GM12878 (cell line): ENCODE measurements around the gene SERINC5. TPM values are rescaled to one million over a fixed set of nuclear protein-coding genes. Genes with fewer than 3 reads are reported as not detected.

Experiments
- ATAC-seq: fragments of 200-7000 bp; cut with Tn5 transposase; 3 replicates; pipeline ENCODE4 v1.9.1; 2020; ENCODE audit warnings: mild to moderate bottlenecking, moderate library complexity
- BruUV-seq: library from RNA; stranded (reverse); fragments of 400-500 nt; replicated peaks from 2 replicates; lab custom pipeline; 2021; lab: Mats Ljungman, UMichigan
- CTCF ChIA-PET: fragments of 300-600 bp; sonication (Branson Sonifier 250); formaldehyde crosslinking; extraction: SDS; loops from one replicate; lab custom pipeline; 2021; ENCODE audit warnings: inconsistent platforms; lab: Yijun Ruan, JAX
- POLR2A ChIA-PET: fragments of 350-600 bp; formaldehyde crosslinking; extraction: SDS; loops from one replicate; lab custom pipeline; 2021; ENCODE audit warnings: inconsistent platforms; lab: Charles Lee
- RAD21 ChIA-PET: fragments of 300-600 bp; sonication (Branson Sonifier 250); formaldehyde crosslinking; loops from one replicate; lab custom pipeline; 2023; ENCODE audit warnings: antibody characterized with exemption; ENCODE audit not compliant: unreplicated experiment; lab: Charles Lee
- SMC1A ChIA-PET: fragments of 300-600 bp; sonication (Branson Sonifier 250); formaldehyde crosslinking; loops from one replicate; lab custom pipeline; 2023; ENCODE audit not compliant: unreplicated experiment, uncharacterized antibody; lab: Charles Lee
- DNase-seq: peaks from one replicate; pipeline ENCODE4 v3.0.0-alpha.2; 2011; ENCODE audit warnings: low read depth, low spot score
- FAIRE-seq: peaks from 3 replicates; lab custom pipeline; 2011; peaks lifted over from hg19 to GRCh38; lab: Jason Lieb, UNC
- H2AFZ ChIP-seq: 2 replicates; pipeline ENCODE4 v1.6.0; 2011; ENCODE audit warnings: low read depth, low read length, control low read depth; ENCODE audit not compliant: control insufficient read depth
- H3K27ac ChIP-seq: 2 replicates; pipeline ENCODE4 v1.5.1; 2011; ENCODE audit warnings: control low read depth; ENCODE audit not compliant: control insufficient read depth, insufficient read depth
- H3K27me3 ChIP-seq, 2 experiments: replicated peaks in 1 of 2; 2 replicates each; pipeline versions ENCODE4 v1.6.0 to v1.6.1; 2011; ENCODE audit warnings: low read length in 1 of 2; ENCODE audit not compliant: control insufficient read depth in 2 of 2, insufficient read depth in 2 of 2
- H3K36me3 ChIP-seq, 2 experiments: 2 replicates each; pipeline ENCODE4 v1.5.1; 2011; ENCODE audit warnings: low read length in 1 of 2; ENCODE audit not compliant: control insufficient read depth in 2 of 2, insufficient read depth in 2 of 2
- H3K4me1 ChIP-seq: 2 replicates; pipeline ENCODE4 v1.6.1; 2011; ENCODE audit warnings: mild to moderate bottlenecking, low read length, moderate library complexity, mixed read lengths; ENCODE audit not compliant: control insufficient read depth, insufficient read depth
- H3K4me2 ChIP-seq: 2 replicates; pipeline ENCODE4 v1.6.0; 2011; ENCODE audit warnings: control low read depth; ENCODE audit not compliant: control insufficient read depth, insufficient read depth
- H3K4me3 ChIP-seq: fragments of 200-600 bp; sonication (generic); 2 replicates; pipeline ENCODE4 v1.5.1; 2016
- H3K79me2 ChIP-seq: 2 replicates; pipeline ENCODE4 v1.6.0; 2011; ENCODE audit warnings: low read length; ENCODE audit not compliant: control insufficient read depth, insufficient read depth
- H3K9ac ChIP-seq: 2 replicates; pipeline ENCODE4 v1.8.0; 2011; ENCODE audit warnings: low read length, control low read depth, mixed read lengths; ENCODE audit not compliant: control insufficient read depth, insufficient read depth
- H3K9me3 ChIP-seq: replicated peaks from 3 replicates; pipeline ENCODE4 v1.5.1; 2011; ENCODE audit warnings: mild to moderate bottlenecking, low read length; ENCODE audit not compliant: control insufficient read depth, insufficient read depth
- H4K20me1 ChIP-seq: 2 replicates; pipeline ENCODE4 v1.6.0; 2011; ENCODE audit not compliant: control insufficient read depth, insufficient read depth
- BCLAF1 ChIP-seq: fragments of 450-650 bp; IDR thresholded peaks from 2 replicates; pipeline ENCODE4 v1.6.1; 2017; ENCODE audit warnings: antibody characterized with exemption, mild to moderate bottlenecking, moderate library complexity
- CBX3 ChIP-seq: fragments of 200-600 bp; sonication (generic); IDR thresholded peaks from 2 replicates; pipeline ENCODE4 v1.6.1; 2016; ENCODE audit warnings: low read depth, borderline replicate concordance
- CHD4 ChIP-seq: fragments of 200-600 bp; sonication (generic); IDR thresholded peaks from 2 replicates; pipeline ENCODE4 v1.6.1; 2016; ENCODE audit warnings: mild to moderate bottlenecking
- CREM ChIP-seq: IDR thresholded peaks from 2 replicates; pipeline ENCODE4 v1.6.1; 2014; ENCODE audit warnings: antibody characterized with exemption, low read depth
- EED ChIP-seq: sonication (generic); IDR thresholded peaks from 2 replicates; pipeline ENCODE4 v1.6.1; 2016; ENCODE audit warnings: antibody characterized with exemption, low read depth
- ESRRA ChIP-seq: IDR thresholded peaks from 2 replicates; pipeline ENCODE4 v1.6.1; 2012; ENCODE audit warnings: mild to moderate bottlenecking, low read length, improper control_type of control experiment
- GABPA ChIP-seq: IDR thresholded peaks from 2 replicates; pipeline ENCODE4 v1.6.1; 2014; ENCODE audit warnings: antibody characterized with exemption, low read depth, mild to moderate bottlenecking, inconsistent platforms
- IRF4 ChIP-seq: IDR thresholded peaks from 2 replicates; pipeline ENCODE4 v1.6.1; 2011; ENCODE audit warnings: low read depth, low read length
- MTA2 ChIP-seq: fragments of 450-650 bp; IDR thresholded peaks from 2 replicates; pipeline ENCODE4 v1.6.1; 2016; ENCODE audit warnings: low read depth, mild to moderate bottlenecking, moderate library complexity
- MXI1 ChIP-seq: fragments of 150-350 bp; IDR thresholded peaks from 2 replicates; pipeline ENCODE4 v1.6.1; 2011; ENCODE audit warnings: low read depth, mild to moderate bottlenecking, inconsistent platforms, low read length, improper control_type of control experiment
- NFXL1 ChIP-seq: fragments of 450-650 bp; IDR thresholded peaks from 2 replicates; pipeline ENCODE4 v1.6.1; 2017; ENCODE audit warnings: antibody characterized with exemption, mild to moderate bottlenecking, borderline replicate concordance
- PAX8 ChIP-seq: fragments of 450-650 bp; IDR thresholded peaks from 2 replicates; pipeline ENCODE4 v1.6.1; 2017; ENCODE audit warnings: mild to moderate bottlenecking, moderate library complexity
- POLR2AphosphoS5 ChIP-seq: IDR thresholded peaks from 2 replicates; pipeline ENCODE4 v1.6.1; 2011; ENCODE audit warnings: mild to moderate bottlenecking, low read length, inconsistent platforms
- RAD21 ChIP-seq: IDR thresholded peaks from 2 replicates; pipeline ENCODE4 v1.6.1; 2011; ENCODE audit warnings: mild to moderate bottlenecking, low read depth, low read length, moderate library complexity; ENCODE audit not compliant: insufficient read depth
- RAD51 ChIP-seq: fragments of 450-650 bp; IDR thresholded peaks from 2 replicates; pipeline ENCODE4 v1.6.1; 2016; ENCODE audit warnings: moderate library complexity, mild to moderate bottlenecking, inconsistent platforms
- SMARCA5 ChIP-seq: fragments of 450-650 bp; IDR thresholded peaks from 2 replicates; pipeline ENCODE4 v1.6.1; 2017; ENCODE audit warnings: mild to moderate bottlenecking
- TARDBP ChIP-seq: IDR thresholded peaks from 2 replicates; pipeline ENCODE4 v1.6.1; 2016; ENCODE audit warnings: borderline replicate concordance
- ZBTB4 ChIP-seq: fragments of 450-650 bp; formaldehyde crosslinking; IDR thresholded peaks from 2 replicates; pipeline ENCODE4 v1.4.0; 2022; ENCODE audit warnings: mild to moderate bottlenecking, moderate library complexity
- ZNF24 ChIP-seq: fragments of 450-650 bp; IDR thresholded peaks from 2 replicates; pipeline ENCODE4 v1.6.1; 2017; ENCODE audit warnings: antibody characterized with exemption, mild to moderate bottlenecking
- WGBS: methylation state at CpG from one replicate; pipeline ENCODE4 v1.1.6; 2016; ENCODE audit warnings: low lambda C conversion rate; ENCODE audit not compliant: insufficient replicate concordance, insufficient coverage; ENCODE audit errors: missing lambda C conversion rate; 5-methylcytosine and 5-hydroxymethylcytosine counted together
- in situ Hi-C: fragments of 300-500 bp; cut with MboI; formaldehyde crosslinking; loops from 9 replicates; pipeline ENCODE4 v1.14.3; 2018; ENCODE audit warnings: mixed read lengths
- intact Hi-C: fragments of 100-400 bp; cut with micrococcal nuclease; formaldehyde crosslinking; loops from one replicate; pipeline ENCODE4 v1.14.2; 2022; ENCODE audit not compliant: unreplicated experiment
- polyA plus RNA-seq, 11 experiments: library from polyadenylated mRNA; depleted of rRNA in 4 of 11; unstranded in 6 of 11; stranded (reverse) in 5 of 11; fragments of >200 nt; fragmentation: Nextera tagmentation in 4 of 11; fragmentation: Illumina TruSeq in 1 of 11; extraction: Ambion mirVana in 4 of 11; extraction: Trizol in 1 of 11; gene quantifications; 1 replicate in 1 of 11; 2 replicates in 10 of 11; pipeline versions ENCODE4 v1.2.1 to v1.2.3, GENCODE V29; 2011 to 2016; ENCODE audit warnings: inconsistent platforms in 2 of 11, missing spikeins in 2 of 11, low read depth in 1 of 11
- total RNA-seq, 4 experiments: library from RNA; depleted of rRNA in 3 of 4; stranded (reverse); fragments of >200 nt in 3 of 4; fragmentation: Illumina TruSeq in 1 of 4; extraction: Trizol in 1 of 4; gene quantifications; 2 replicates each; pipeline versions ENCODE4 v1.2.1 to v1.2.3, GENCODE V29; 2013 to 2021

Gene SERINC5
- total and polyA plus RNA-seq, 10 of the 15 experiments (the other 5 are each of a cell fraction or from before 2014, with no cell fraction given) = 0.66 to 7.0 (median 2.8) TPM

- Histone ChIP-seq H3K9me3 (no peaks in the 10 kb centered on the region; the same call in 2 of the 3 replicates), H3K27me3 (no peaks in the 10 kb centered on the region), H3K27ac (no peak overlapping the region), H3K4me3 (no peak overlapping the region), H3K4me1 (peaks cover 11% of the 10 kb centered on the region), H3K9ac (no peak overlapping the region), H3K79me2 (no peaks in the 10 kb centered on the region), H3K4me2 (peak overlapping the region; percentile 69), H3K36me3 (no peaks in the 10 kb centered on the region), H4K20me1 (no peaks in the 10 kb centered on the region), H2AFZ (peak overlapping the region; percentile 6)
- ATAC-seq (peak; percentile 86), DNase-seq (peak; percentile 52), FAIRE-seq (no peak)
- BruUV-seq = no TSS peak
- WGBS = 36% methylated on average over 9 of the region's 9 CpGs
- RAD21 ChIA-PET = interaction anchor here (0.6 to 1.7 kb wide), 15 partner anchors 10 to 146 kb away, joined by 3 to 20 read pairs (median 4); partner anchors contain the start of gene SERINC5
- in situ Hi-C loops = no loop called here
- SMC1A ChIA-PET = interaction anchor here (0.7 to 1.9 kb wide), 18 partner anchors 9 to 197 kb away, joined by 3 to 15 read pairs (median 6); partner anchors contain the start of gene SERINC5
- POLR2A ChIA-PET = interaction anchor here (0.9 to 1.7 kb wide), 7 partner anchors 9 to 148 kb away, joined by 3 to 12 read pairs (median 3); no protein-coding TSS in a partner anchor
- CTCF ChIA-PET = interaction anchor here (0.7 to 1.9 kb wide), 11 partner anchors 9 to 198 kb away, joined by 3 to 17 read pairs (median 5); no protein-coding TSS in a partner anchor
- intact Hi-C loops = no loop called here
- TF ChIP-seq ZNF24 = peak; percentile 82
- TF ChIP-seq BCLAF1 = no peak
- no peak; the same call in 1 of the 2 replicates for TF ChIP-seq MXI1
- TF ChIP-seq ESRRA = no peak
- no peak for TF ChIP-seq GABPA
- TF ChIP-seq CREM = no peak
- no peak for TF ChIP-seq POLR2AphosphoS5
- peak; percentile 48; the same call in 1 of the 2 replicates for TF ChIP-seq MTA2
- TF ChIP-seq NFXL1 = no peak
- TF ChIP-seq IRF4 = no peak
- no peak for TF ChIP-seq EED
- no peak for TF ChIP-seq TARDBP
- TF ChIP-seq CHD4 = no peak
- no peak for TF ChIP-seq PAX8
- no peak for TF ChIP-seq RAD21
- TF ChIP-seq SMARCA5 = 0 out of 2 replicates have a peak, but pooled peaks have one; percentile 34
- TF ChIP-seq ZBTB4 (CRISPR knock-in tag) = no peak
- TF ChIP-seq RAD51 = no peak
- no peak for TF ChIP-seq CBX3
Observed at GRCh38 chr5:80109646-80110478, 146.0 kb downstream of the SERINC5 start.
